Activated T-cell treated with anti-CD3 and anti-CD28 coated beads, Interleukin-2, amount 50 U/mL, for 72 hours (primary cell): ENCODE measurements around the gene HGS. TPM values are rescaled to one million over a fixed set of nuclear protein-coding genes. Genes with fewer than 3 reads are reported as not detected.

Experiments
- ATAC-seq, 2 donors: fragments of 150-1000 bp; cut with Tn5 transposase; replicated peaks in 1 of 2; 2 replicates each; pipeline ENCODE4 v1.10.0; 2021; ENCODE audit warnings: moderate library complexity in 2 of 2, mild to moderate bottlenecking in 1 of 2
- DNase-seq, 2 donors: peaks; one replicate each; pipeline ENCODE4 v3.0.0; 2021 to 2022; ENCODE audit warnings: mixed read lengths in 1 of 2
- H3K27ac Mint-ChIP-seq: one replicate; pipeline ENCODE4 v1.8.0; 2022; ENCODE audit warnings: mild to moderate bottlenecking, moderate library complexity, mixed read lengths
- H3K27me3 Mint-ChIP-seq: one replicate; pipeline ENCODE4 v1.8.0; 2022; ENCODE audit warnings: low read depth, mixed read lengths
- H3K36me3 Mint-ChIP-seq, 2 donors: one replicate each; pipeline ENCODE4 v1.8.0; 2022; ENCODE audit warnings: mixed read lengths in 2 of 2, mild to moderate bottlenecking in 1 of 2; ENCODE audit not compliant: insufficient read depth in 2 of 2
- H3K4me1 Mint-ChIP-seq: one replicate; pipeline ENCODE4 v1.8.0; 2022; ENCODE audit warnings: low read depth, mixed read lengths
- H3K4me3 Mint-ChIP-seq, 2 donors: one replicate each; pipeline ENCODE4 v1.8.0; 2022; ENCODE audit warnings: mild to moderate bottlenecking in 2 of 2, mixed read lengths in 2 of 2, moderate library complexity in 2 of 2
- H3K9me3 Mint-ChIP-seq, 2 donors: one replicate each; pipeline ENCODE4 v1.8.0; 2022; ENCODE audit warnings: mixed read lengths in 2 of 2
- total RNA-seq, 2 donors: library from RNA; stranded (reverse); gene quantifications; one replicate each; pipeline ENCODE4 v1.2.3, GENCODE V29; 2022

HGS gene
- total RNA-seq, 2 donors from 2014 or later, result 95.5 to 96.0 TPM

DNA sequence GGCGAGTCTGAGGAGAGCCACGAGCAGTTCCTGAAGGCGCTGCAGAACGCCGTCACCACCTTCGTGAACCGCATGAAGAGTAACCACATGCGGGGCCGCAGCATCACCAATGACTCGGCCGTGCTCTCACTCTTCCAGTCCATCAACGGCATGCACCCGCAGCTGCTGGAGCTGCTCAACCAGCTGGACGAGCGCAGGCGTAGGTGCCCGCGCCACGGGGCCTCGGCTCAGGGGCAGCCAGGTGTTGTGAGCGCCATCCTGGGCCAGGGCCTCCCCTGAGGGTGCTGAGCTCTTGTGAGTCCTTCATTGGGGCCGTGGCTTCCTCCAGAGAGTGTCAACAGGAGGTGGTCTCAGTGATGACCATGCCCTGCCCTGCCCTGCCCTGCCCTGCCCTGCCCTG lies 12.0 kb downstream of the HGS start:
- no peak for ATAC-seq
- Mint-ChIP-seq H3K36me3 (peaks cover 4 to 14% of the 10 kb centered on the region in 2 donors), H3K4me1 (peaks cover 6% of the 10 kb centered on the region), H3K9me3 (no peaks in the 10 kb centered on the region), H3K27ac (no peak overlapping the region), H3K27me3 (no peaks in the 10 kb centered on the region), H3K4me3 (no peak overlapping the region)
- DNase-seq, result no peak

DNA sequence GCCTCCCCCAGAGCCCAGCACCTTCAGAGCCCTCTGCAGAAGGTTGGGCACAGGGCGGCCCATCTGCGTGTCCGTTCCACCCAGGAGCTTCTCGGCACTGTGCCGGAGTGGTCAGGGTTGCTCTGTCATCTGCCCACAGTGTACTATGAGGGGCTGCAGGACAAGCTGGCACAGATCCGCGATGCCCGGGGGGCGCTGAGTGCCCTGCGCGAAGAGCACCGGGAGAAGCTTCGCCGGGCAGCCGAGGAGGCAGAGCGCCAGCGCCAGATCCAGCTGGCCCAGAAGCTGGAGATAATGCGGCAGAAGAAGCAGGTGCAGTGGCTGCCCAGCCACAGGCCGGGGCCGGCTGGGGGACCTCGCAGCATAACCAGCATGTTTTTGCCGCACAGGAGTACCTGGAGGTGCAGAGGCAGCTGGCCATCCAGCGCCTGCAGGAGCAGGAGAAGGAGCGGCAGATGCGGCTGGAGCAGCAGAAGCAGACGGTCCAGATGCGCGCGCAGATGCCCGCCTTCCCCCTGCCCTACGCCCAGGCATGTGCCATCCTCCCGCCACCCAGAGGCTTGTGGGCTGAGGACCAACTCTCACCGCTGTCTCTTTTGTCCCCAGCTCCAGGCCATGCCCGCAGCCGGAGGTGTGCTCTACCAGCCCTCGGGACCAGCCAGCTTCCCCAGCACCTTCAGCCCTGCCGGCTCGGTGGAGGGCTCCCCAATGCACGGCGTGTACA lies 12.6 kb downstream of the HGS start:
- no peak overlapping the region for H3K4me3 Mint-ChIP-seq
- DNase-seq (no peak), ATAC-seq (peak in 1 of 2 donors; percentile 8)
- peaks cover 10% of the 10 kb centered on the region for H3K4me1 Mint-ChIP-seq
- no peaks in the 10 kb centered on the region for H3K9me3 Mint-ChIP-seq
- no peaks in the 10 kb centered on the region for H3K27me3 Mint-ChIP-seq
- no peak overlapping the region for H3K27ac Mint-ChIP-seq
- H3K36me3 Mint-ChIP-seq, result peaks cover 4 to 16% of the 10 kb centered on the region in 2 donors

DNA sequence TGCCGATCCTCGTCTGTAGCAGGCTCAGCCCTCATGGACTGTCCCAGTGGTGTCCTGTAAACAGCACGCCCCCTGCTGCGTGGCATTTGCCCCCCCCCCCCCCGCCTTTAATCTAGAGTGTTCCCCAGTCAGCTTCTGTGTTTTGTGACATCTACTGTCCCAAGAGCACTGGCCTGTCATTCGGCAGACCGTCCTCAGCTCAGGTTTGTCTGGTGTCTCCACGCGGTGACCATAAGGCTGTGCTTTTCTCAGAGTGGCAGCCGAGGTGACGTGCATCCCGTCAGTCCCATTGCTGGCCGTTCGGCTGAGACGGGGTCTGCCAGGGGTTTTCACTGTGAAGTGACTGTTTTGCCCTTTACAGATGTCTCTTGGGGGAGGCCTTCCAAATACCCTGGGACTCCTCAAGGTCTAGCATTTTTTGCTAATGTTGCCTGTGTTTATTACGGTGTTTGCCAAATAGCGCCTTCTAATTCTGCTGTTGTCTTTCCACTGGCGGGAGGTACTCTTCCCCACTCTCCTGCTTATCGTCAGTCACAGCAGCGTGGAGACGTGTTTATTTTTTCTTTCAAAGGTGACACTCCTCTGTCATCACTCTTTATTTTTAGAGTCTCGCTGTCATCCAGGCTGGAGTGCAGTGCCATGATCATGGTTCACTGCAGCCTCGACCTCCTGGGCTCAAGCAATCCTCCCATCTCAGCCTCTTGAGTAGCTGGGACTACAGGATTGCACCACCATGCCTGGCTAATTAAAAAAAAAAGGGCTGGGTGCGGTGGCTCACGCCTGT lies 13.6 kb downstream of the HGS start:
- H3K4me3 Mint-ChIP-seq, result no peak overlapping the region

DNA sequence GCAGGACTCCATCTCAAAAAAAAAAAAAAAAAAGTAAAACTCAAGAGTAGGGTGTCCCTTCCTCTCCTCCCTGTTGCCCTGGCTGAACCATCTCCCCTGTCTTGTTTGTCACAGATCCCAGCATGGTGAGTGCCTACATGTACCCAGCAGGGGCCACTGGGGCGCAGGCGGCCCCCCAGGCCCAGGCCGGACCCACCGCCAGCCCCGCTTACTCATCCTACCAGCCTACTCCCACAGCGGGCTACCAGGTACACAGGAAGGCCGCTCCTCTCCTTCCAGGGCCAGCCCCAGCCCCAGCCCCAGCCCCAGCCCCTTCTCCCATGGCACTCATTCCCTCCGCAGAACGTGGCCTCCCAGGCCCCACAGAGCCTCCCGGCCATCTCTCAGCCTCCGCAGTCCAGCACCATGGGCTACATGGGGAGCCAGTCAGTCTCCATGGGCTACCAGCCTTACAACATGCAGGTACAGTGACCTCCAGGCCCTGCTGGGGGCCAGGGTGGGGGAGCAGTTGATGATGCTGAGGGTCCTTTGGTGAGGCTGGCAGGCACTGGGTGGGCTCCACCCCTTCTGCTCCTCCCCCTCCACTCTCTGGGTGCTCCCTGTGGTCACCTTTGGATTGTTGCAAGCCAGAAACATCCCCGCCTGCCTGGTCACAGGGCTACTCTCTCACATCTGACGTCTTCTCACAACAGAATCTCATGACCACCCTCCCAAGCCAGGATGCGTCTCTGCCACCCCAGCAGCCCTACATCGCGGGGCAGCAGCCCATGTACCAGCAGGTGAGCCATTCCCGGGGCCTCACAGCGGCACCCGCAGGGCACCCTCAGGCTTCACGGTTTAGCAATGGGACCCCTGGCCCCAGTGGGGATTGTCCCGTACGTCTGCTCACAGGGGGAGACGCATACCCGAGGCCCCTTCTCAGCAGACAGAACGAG lies 16.8 kb downstream of the HGS start:
- ATAC-seq (no peak), DNase-seq (no peak)
- Mint-ChIP-seq H3K36me3 (peaks cover 5 to 29% of the 10 kb centered on the region in 2 donors), H3K9me3 (no peaks in the 10 kb centered on the region), H3K27ac (no peak overlapping the region), H3K4me3 (peak overlapping the region in 1 of 2 donors; percentile 96), H3K27me3 (no peaks in the 10 kb centered on the region), H3K4me1 (peaks cover 36% of the 10 kb centered on the region)

More for the DNA sequence above, 13.6 kb downstream of the HGS start:
- no peak overlapping the region for H3K27ac Mint-ChIP-seq
- no peaks in the 10 kb centered on the region for H3K27me3 Mint-ChIP-seq
- H3K9me3 Mint-ChIP-seq, result no peaks in the 10 kb centered on the region
- no peak for ATAC-seq
- H3K36me3 Mint-ChIP-seq, result peaks cover 4 to 19% of the 10 kb centered on the region in 2 donors
- H3K4me1 Mint-ChIP-seq, result peaks cover 20% of the 10 kb centered on the region
- DNase-seq, result no peak

DNA sequence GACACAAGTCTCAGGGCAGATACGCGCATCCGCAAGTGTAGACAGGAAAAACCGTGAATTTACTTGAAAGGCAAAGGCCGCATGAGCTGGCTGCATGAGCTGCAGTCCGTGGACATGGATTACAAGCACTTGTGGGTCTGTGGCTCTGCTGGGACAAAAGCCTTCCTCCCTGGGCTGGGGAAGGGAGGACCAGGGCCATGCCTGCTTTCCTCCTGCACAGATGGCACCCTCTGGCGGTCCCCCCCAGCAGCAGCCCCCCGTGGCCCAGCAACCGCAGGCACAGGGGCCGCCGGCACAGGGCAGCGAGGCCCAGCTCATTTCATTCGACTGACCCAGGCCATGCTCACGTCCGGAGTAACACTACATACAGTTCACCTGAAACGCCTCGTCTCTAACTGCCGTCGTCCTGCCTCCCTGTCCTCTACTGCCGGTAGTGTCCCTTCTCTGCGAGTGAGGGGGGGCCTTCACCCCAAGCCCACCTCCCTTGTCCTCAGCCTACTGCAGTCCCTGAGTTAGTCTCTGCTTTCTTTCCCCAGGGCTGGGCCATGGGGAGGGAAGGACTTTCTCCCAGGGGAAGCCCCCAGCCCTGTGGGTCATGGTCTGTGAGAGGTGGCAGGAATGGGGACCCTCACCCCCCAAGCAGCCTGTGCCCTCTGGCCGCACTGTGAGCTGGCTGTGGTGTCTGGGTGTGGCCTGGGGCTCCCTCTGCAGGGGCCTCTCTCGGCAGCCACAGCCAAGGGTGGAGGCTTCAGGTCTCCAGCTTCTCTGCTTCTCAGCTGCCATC lies 17.7 kb downstream of the HGS start:
- H3K36me3 Mint-ChIP-seq, result peaks cover 5 to 32% of the 10 kb centered on the region in 2 donors

DNA sequence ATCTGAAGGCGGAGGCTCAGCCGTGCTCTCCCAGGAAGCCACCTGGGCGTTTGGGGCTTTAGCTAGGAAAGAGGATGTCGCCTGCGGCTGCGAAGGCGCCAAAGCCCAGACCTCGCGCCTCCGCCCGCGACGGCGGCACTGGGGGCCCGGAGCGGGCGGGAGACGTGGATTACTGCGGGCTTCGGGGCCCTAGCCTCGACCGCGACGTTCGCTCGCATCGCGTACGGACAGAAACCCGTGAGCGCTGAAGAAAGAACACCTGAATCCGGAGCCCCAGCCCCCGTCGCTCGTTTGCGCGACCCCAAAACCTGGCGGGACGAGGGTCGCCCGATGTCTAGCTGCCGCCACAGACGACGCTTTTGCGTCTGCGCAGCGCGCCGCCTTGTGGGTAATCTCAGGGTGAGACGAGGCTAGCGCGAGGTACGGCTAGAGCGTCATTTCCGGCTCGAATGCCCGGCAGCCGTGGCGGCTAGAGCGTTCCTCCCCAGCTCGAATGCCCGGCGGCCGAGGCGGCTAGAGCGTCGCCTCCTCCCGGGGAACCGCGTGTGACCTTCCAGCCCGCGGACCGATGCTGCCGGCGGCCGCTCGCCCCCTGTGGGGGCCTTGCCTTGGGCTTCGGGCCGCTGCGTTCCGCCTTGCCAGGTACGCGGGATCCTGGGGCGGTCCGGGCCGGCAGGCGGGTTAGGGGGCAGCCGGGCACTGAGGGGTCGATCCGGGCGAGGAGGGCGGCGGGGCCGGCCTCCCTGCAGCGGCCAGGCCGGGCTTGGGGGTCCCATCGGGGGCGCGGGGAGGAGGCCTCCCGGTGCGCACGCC lies 19.3 kb downstream of the HGS start, which contains the start of gene MRPL12:
Gene MRPL12, plus strand, starts transcription at position 434 of the 813 bp plus-strand sequence. Its CDS starts 135 bp downstream, at position 569.
- peak within 1 kb of the TSS; percentile 96 to 97 for H3K4me3 Mint-ChIP-seq
- no peaks in the 10 kb centered on the region for H3K27me3 Mint-ChIP-seq
- H3K27ac Mint-ChIP-seq, result peak within 1 kb of the TSS; percentile 96
- H3K4me1 Mint-ChIP-seq, result peaks cover 45% of the 10 kb centered on the region
- peak; percentile 93 to 94 for ATAC-seq
- no peaks in the 10 kb centered on the region for H3K9me3 Mint-ChIP-seq
- DNase-seq, result peak; percentile 92 to 93
- peaks cover 4 to 28% of the 10 kb centered on the region in 2 donors for H3K36me3 Mint-ChIP-seq

More for the DNA sequence above, 17.7 kb downstream of the HGS start:
- peak overlapping the region; percentile 96 for H3K27ac Mint-ChIP-seq
- DNase-seq, result peak in 1 of 2 donors; percentile 28
- H3K27me3 Mint-ChIP-seq, result no peaks in the 10 kb centered on the region
- no peaks in the 10 kb centered on the region for H3K9me3 Mint-ChIP-seq
- peak overlapping the region; percentile 96 to 97 for H3K4me3 Mint-ChIP-seq
- ATAC-seq, result no peak
- H3K4me1 Mint-ChIP-seq, result peaks cover 45% of the 10 kb centered on the region

DNA sequence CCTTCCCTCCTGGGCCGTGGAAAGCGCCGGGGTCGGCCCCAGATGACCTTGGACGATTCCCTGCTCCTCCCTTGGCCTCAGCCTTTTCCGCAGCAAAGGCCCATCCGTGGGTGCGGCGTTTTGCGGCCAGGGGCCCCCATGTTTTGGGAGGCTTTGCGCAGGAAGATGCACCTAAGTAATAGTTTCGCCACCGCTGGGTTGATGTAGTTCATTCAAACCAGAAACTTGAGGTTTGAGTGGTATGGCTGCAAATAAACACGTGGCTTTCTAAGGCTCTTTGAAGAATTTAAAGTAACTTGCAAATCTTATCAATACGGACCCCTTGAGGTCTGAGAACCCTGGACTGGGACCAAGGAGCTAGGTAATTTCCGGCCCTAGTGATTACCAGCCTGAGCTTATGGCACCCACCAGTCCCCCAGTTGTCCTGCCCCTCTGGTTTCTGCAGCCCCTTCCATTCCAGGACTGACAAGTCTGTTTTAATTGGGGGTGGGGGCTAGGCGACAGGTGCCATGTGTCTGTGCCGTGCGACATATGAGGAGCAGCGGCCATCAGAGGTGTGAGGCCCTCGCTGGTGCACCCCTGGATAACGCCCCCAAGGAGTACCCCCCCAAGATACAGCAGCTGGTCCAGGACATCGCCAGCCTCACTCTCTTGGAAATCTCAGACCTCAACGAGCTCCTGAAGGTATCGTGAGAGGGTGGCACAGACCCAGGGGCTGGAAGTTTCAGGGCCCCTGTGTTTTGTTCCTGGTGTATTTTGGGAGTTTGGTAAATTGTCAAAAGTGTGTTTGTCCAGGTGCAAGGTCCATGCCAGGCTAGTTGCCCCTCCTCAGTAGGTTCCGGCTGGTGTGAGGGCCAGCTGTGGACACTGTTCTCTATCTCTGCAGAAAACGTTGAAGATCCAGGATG lies 20.2 kb downstream of the HGS start:
- Mint-ChIP-seq H3K27ac (peak overlapping the region; percentile 38), H3K9me3 (no peaks in the 10 kb centered on the region), H3K4me1 (peaks cover 45% of the 10 kb centered on the region), H3K27me3 (no peaks in the 10 kb centered on the region), H3K36me3 (peaks cover 1 to 22% of the 10 kb centered on the region in 2 donors), H3K4me3 (peak overlapping the region; percentile 87 to 96)
- DNase-seq (peak; percentile 18 to 45), ATAC-seq (peak in 1 of 2 donors; percentile 28)

DNA sequence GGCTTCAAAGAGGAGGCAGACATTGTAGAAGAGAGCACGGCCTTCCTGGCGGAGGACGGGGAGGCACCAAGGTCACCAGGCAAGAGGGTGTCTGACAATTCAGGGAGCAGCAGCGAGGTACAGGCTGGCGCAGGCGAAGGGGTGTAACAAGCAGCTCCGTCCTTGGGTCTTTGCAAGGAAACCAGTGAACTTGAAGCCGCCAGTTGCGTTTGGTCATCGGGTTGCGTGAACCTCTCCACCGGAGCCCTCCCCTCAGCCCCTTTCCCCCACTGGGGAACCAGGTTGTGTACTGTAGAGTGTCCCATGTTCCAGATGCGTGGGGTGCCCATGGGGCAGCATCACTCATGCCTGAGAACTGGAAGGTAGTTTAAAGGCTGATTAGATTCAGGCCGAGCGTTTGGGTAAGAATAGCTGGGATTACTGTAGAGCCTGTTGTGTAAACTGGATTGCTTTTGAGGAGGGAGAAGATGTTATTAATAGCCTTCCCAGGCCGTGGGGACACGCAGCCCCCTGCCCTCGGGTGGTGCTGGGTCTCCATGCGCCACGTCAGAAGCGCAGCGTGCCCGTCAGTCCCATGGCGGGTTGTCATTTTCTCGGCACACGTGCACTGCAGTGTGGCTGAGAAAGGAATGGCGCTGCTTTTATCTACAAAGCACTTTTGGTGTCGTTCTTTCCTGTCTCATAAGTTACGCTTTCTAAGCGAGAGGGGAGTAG lies 21.9 kb downstream of the HGS start:
- Mint-ChIP-seq H3K27ac (no peak overlapping the region), H3K36me3 (peaks cover 1 to 19% of the 10 kb centered on the region in 2 donors), H3K4me1 (peaks cover 54% of the 10 kb centered on the region), H3K9me3 (no peaks in the 10 kb centered on the region), H3K27me3 (no peaks in the 10 kb centered on the region), H3K4me3 (no peak overlapping the region)
- DNase-seq (no peak), ATAC-seq (no peak)

DNA sequence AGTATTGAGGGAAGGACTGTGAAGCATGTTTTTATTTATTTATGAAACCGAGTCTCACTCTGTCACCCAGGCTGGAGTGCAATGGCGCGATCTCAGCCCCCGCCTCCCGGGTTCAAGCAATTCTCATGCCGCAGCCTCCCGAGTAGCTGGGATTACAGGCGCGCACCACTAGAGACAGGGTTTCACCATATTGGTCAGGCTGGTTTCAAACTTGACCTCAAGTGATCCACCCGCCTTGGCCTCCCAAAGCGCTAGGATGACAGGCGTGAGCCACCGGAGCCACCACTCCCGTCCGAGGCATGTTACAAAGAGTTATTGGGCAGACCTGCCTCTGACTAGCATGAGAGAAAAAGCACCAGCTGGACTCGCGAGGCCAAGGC lies 22.4 kb downstream of the HGS start:
- peaks cover 1 to 17% of the 10 kb centered on the region in 2 donors for H3K36me3 Mint-ChIP-seq
- ATAC-seq, result no peak
- H3K4me1 Mint-ChIP-seq, result peaks cover 54% of the 10 kb centered on the region
- no peak overlapping the region for H3K4me3 Mint-ChIP-seq
- H3K27me3 Mint-ChIP-seq, result no peaks in the 10 kb centered on the region
- no peak overlapping the region for H3K27ac Mint-ChIP-seq
- no peaks in the 10 kb centered on the region for H3K9me3 Mint-ChIP-seq
- DNase-seq, result no peak

DNA sequence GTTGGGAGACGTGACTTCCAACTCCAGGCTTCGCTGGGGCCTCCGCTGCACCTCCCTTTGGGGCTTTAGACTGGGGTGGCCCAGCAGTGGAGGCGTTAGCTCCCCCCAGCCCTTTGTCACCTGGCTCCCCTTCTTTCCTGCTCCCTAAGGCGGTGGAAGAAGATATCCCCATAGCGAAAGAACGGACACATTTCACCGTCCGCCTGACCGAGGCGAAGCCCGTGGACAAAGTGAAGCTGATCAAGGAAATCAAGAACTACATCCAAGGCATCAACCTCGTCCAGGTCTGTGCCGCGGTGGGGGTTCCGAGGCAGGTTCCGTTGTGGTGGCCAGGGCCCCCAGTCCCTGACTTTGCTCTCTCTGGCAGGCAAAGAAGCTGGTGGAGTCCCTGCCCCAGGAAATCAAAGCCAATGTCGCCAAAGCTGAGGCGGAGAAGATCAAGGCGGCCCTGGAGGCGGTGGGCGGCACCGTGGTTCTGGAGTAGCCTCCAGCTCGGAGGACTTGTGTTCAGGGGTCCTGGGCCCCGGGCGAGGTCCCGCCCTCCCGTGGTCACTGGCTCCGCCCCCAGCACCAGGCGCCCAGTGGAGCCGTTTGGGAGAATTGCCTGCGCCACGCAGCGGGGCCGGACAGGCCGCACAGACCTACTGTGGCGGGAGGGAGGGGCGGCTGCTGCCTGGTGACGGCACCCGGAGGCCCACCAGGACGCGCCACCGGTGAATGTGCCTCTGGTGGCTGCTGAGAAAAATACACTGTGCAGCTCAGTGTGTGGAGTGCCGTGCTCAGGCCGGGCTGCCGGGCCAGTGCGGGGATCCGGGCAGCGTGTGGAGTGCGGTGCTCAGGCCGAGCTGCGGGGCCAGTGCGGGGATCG lies 23.2 kb downstream of the HGS start:
- no peak for DNase-seq
- Mint-ChIP-seq H3K27me3 (no peaks in the 10 kb centered on the region), H3K36me3 (peaks cover 1 to 14% of the 10 kb centered on the region in 2 donors), H3K9me3 (no peaks in the 10 kb centered on the region), H3K4me3 (no peak overlapping the region), H3K4me1 (peaks cover 54% of the 10 kb centered on the region), H3K27ac (no peak overlapping the region)
- no peak for ATAC-seq
